H9 (cell line): Measurements from ENCODE around the gene HDLBP. TPM values are rescaled to one million over a fixed set of nuclear protein-coding genes. Genes with fewer than 3 reads are reported as not detected.

ENCODE experiments used
- DNase-seq: peaks from one replicate; pipeline ENCODE4 v3.0.0-alpha.2; 2017
- H2AFZ ChIP-seq: one replicate; pipeline ENCODE4 v1.6.1; 2013; ENCODE audit warnings: mild to moderate bottlenecking, low read length, control low read depth, moderate library complexity
- H2AK5ac ChIP-seq: 2 replicates; pipeline ENCODE4 v1.6.1; 2013; ENCODE audit warnings: low read length, control low read depth, mixed read lengths; ENCODE audit not compliant: insufficient read length
- H2BK120ac ChIP-seq: one replicate; pipeline ENCODE4 v1.6.1; 2013; ENCODE audit warnings: low read depth, mild to moderate bottlenecking, low read length, control low read depth, inconsistent platforms; ENCODE audit not compliant: poor library complexity, severe bottlenecking
- H2BK12ac ChIP-seq: 2 replicates; pipeline ENCODE4 v1.6.1; 2013; ENCODE audit warnings: low read length, control low read depth, mixed read lengths, low read depth; ENCODE audit not compliant: insufficient read length
- H2BK15ac ChIP-seq: 2 replicates; pipeline ENCODE4 v1.6.1; 2013; ENCODE audit warnings: low read depth, low read length, control low read depth
- H2BK20ac ChIP-seq: one replicate; pipeline ENCODE4 v1.6.1; 2013; ENCODE audit warnings: low read depth, mild to moderate bottlenecking, low read length, control low read depth, inconsistent platforms; ENCODE audit not compliant: poor library complexity, severe bottlenecking
- H2BK5ac ChIP-seq: 2 replicates; pipeline ENCODE4 v1.6.1; 2013; ENCODE audit warnings: low read length, control low read depth, mixed read lengths; ENCODE audit not compliant: insufficient read length
- H3K14ac ChIP-seq: 2 replicates; pipeline ENCODE4 v1.6.1; 2013; ENCODE audit warnings: low read length, control low read depth; ENCODE audit not compliant: insufficient read depth
- H3K18ac ChIP-seq: 2 replicates; pipeline ENCODE4 v1.6.1; 2013; ENCODE audit warnings: low read depth, mild to moderate bottlenecking, mixed read lengths, low read length, control low read depth; ENCODE audit not compliant: insufficient read length
- H3K23ac ChIP-seq: 2 replicates; pipeline ENCODE4 v1.6.1; 2013; ENCODE audit warnings: low read length, control low read depth, mixed read lengths, low read depth; ENCODE audit not compliant: insufficient read length
- H3K23me2 ChIP-seq: 2 replicates; pipeline ENCODE4 v1.6.1; 2013; ENCODE audit warnings: low read depth, mild to moderate bottlenecking, mixed read lengths, low read length, control low read depth; ENCODE audit not compliant: insufficient read length, poor library complexity, severe bottlenecking
- H3K27ac ChIP-seq: 2 replicates; pipeline ENCODE4 v1.5.1; 2013; ENCODE audit warnings: low read length, control low read depth, mixed read lengths, low read depth; ENCODE audit not compliant: insufficient read length
- H3K27me3 ChIP-seq: 2 replicates; pipeline ENCODE4 v1.6.1; 2013; ENCODE audit warnings: low read length, control low read depth, inconsistent platforms; ENCODE audit not compliant: insufficient read depth
- H3K4ac ChIP-seq: 2 replicates; pipeline ENCODE4 v1.6.1; 2013; ENCODE audit warnings: low read depth, mild to moderate bottlenecking, control low read depth, inconsistent platforms, low read length, moderate library complexity
- H3K4me1 ChIP-seq: 2 replicates; pipeline ENCODE4 v1.6.1; 2013; ENCODE audit warnings: low read length, control low read depth, inconsistent platforms; ENCODE audit not compliant: insufficient read depth
- H3K4me2 ChIP-seq: 2 replicates; pipeline ENCODE4 v1.6.1; 2013; ENCODE audit warnings: low read length, control low read depth, mixed read lengths; ENCODE audit not compliant: insufficient read length, insufficient read depth
- H3K56ac ChIP-seq: 2 replicates; pipeline ENCODE4 v1.6.1; 2013; ENCODE audit warnings: low read depth, mild to moderate bottlenecking, mixed read lengths, low read length, control low read depth; ENCODE audit not compliant: insufficient read length
- H3K79me1 ChIP-seq: 2 replicates; pipeline ENCODE4 v1.6.1; 2013; ENCODE audit warnings: low read depth, mild to moderate bottlenecking, moderate library complexity, low read length, control low read depth, inconsistent platforms; ENCODE audit not compliant: insufficient read depth, poor library complexity, severe bottlenecking
- H3K79me2 ChIP-seq: 2 replicates; pipeline ENCODE4 v1.6.1; 2013; ENCODE audit warnings: low read length, control low read depth, inconsistent platforms; ENCODE audit not compliant: insufficient read depth
- H3K9ac ChIP-seq: 2 replicates; pipeline ENCODE4 v1.6.1; 2013; ENCODE audit warnings: low read length, control low read depth, mixed read lengths; ENCODE audit not compliant: insufficient read length; ENCODE audit errors: extremely low read depth
- H3K9me3 ChIP-seq: one replicate; pipeline ENCODE4 v1.6.1; 2013; ENCODE audit warnings: low read depth, low read length, inconsistent platforms; ENCODE audit not compliant: control insufficient read depth
- H3T11ph ChIP-seq: one replicate; pipeline ENCODE4 v1.6.1; 2013; ENCODE audit warnings: mild to moderate bottlenecking, low read length, control low read depth, inconsistent platforms
- H4K20me1 ChIP-seq: one replicate; pipeline ENCODE4 v1.6.1; 2013; ENCODE audit not compliant: control insufficient read depth, insufficient read length, insufficient read depth
- H4K5ac ChIP-seq: 2 replicates; pipeline ENCODE4 v1.6.1; 2013; ENCODE audit warnings: low read depth, mild to moderate bottlenecking, mixed read lengths, low read length, control low read depth; ENCODE audit not compliant: insufficient read length
- H4K8ac ChIP-seq: replicated peaks from 2 replicates; pipeline ENCODE4 v1.6.1; 2013; ENCODE audit warnings: low read length, control low read depth, mixed read lengths, low read depth; ENCODE audit not compliant: insufficient read length
- H4K91ac ChIP-seq: 2 replicates; pipeline ENCODE4 v1.6.1; 2013; ENCODE audit warnings: low read depth, mild to moderate bottlenecking, moderate library complexity, mixed read lengths, low read length, control low read depth; ENCODE audit not compliant: insufficient read length
- H3K27ac Mint-ChIP-seq, 3 experiments: 2 replicates in 2 of 3; 3 replicates in 1 of 3; pipeline ENCODE4 v1.8.0; 2020 to 2021; ENCODE audit warnings: mixed read lengths in 3 of 3, mild to moderate bottlenecking in 1 of 3, moderate library complexity in 1 of 3
- H3K27me3 Mint-ChIP-seq: 2 replicates; pipeline ENCODE4 v1.8.0; 2021; ENCODE audit warnings: low read depth, mild to moderate bottlenecking, moderate library complexity, mixed read lengths
- H3K36me3 Mint-ChIP-seq, 3 experiments: 2 replicates in 2 of 3; 3 replicates in 1 of 3; pipeline ENCODE4 v1.8.0; 2020 to 2021; ENCODE audit warnings: low read depth in 3 of 3, mixed read lengths in 3 of 3; ENCODE audit not compliant: insufficient read depth in 1 of 3
- H3K4me1 Mint-ChIP-seq, 2 experiments: 2 replicates each; pipeline ENCODE4 v1.8.0; 2020; ENCODE audit warnings: mixed read lengths in 2 of 2
- H3K4me3 Mint-ChIP-seq, 2 experiments: 2 replicates in 1 of 2; 3 replicates in 1 of 2; pipeline ENCODE4 v1.8.0; 2020 to 2021; ENCODE audit warnings: mild to moderate bottlenecking in 2 of 2, mixed read lengths in 2 of 2, moderate library complexity in 1 of 2
- H3K9me3 Mint-ChIP-seq, 2 experiments: 2 replicates in 1 of 2; 3 replicates in 1 of 2; pipeline ENCODE4 v1.8.0; 2020; ENCODE audit warnings: mild to moderate bottlenecking in 2 of 2, mixed read lengths in 2 of 2, moderate library complexity in 1 of 2
- CTCF ChIP-seq: fragments of 200-600 bp; sonication (generic); conservative IDR thresholded peaks from 3 replicates; pipeline ENCODE4 v1.8.0; 2021; ENCODE audit warnings: antibody characterized with exemption, mild to moderate bottlenecking
- WGBS: extraction: QIAGEN DNeasy Blood & Tissue Kit; methylation state at CpG from one replicate; pipeline ENCODE4 v1.1.7; 2013; ENCODE audit warnings: missing lambda C conversion rate, low lambda C conversion rate, mixed read lengths; ENCODE audit not compliant: insufficient read length; ENCODE audit errors: extremely low coverage; 5-methylcytosine and 5-hydroxymethylcytosine counted together
- total RNA-seq: library from RNA; stranded (reverse); gene quantifications from 2 replicates; pipeline ENCODE4 v1.2.1, GENCODE V29; 2021

HDLBP gene
- total RNA-seq, 1 experiment from 2014 or later: 364 TPM

GRCh38 chr2:241182531-241183133, 132.8 kb downstream of the HDLBP start:
- Histone ChIP-seq H3K14ac (no peak overlapping the region), H3K9ac (no peak overlapping the region), H3K27ac (no peak overlapping the region), H3K4me1 (no peaks in the 10 kb centered on the region), H3K18ac (no peak overlapping the region), H2BK5ac (no peak overlapping the region), H3K79me2 (no peaks in the 10 kb centered on the region), H3K23ac (no peak overlapping the region), H2BK15ac (no peak overlapping the region), H2AK5ac (no peak overlapping the region), H4K8ac (no peak overlapping the region), H4K91ac (no peak overlapping the region), H3K27me3 (no peaks in the 10 kb centered on the region), H3K23me2 (no peaks in the 10 kb centered on the region), H3K4ac (no peak overlapping the region), H4K20me1 (no peaks in the 10 kb centered on the region), H3K56ac (no peak overlapping the region), H2BK12ac (no peak overlapping the region), H2BK120ac (no peak overlapping the region), H4K5ac (no peak overlapping the region), H3K79me1 (no peaks in the 10 kb centered on the region), H3K9me3 (no peaks in the 10 kb centered on the region), H3K4me2 (no peak overlapping the region), H3T11ph (no peak overlapping the region), H2AFZ (no peak overlapping the region), H2BK20ac (no peak overlapping the region)
- DNase-seq: no peak
- Mint-ChIP-seq H3K4me1 (peaks cover 2 to 12% of the 10 kb centered on the region in 2 experiments; a peak in 2 of 4 replicates), H3K36me3 (peaks cover 0 to 8% (median 0%) of the 10 kb centered on the region in 3 experiments; a peak in 1 of 7 replicates), H3K4me3 (no peak overlapping the region), H3K27ac (no peak overlapping the region), H3K27me3 (no peaks in the 10 kb centered on the region; the same call in 1 of the 2 replicates), H3K9me3 (no peaks in the 10 kb centered on the region)
- no peak for TF ChIP-seq CTCF
- no CpG with 5 or more reads among the region's 28 CpGs for WGBS
